ENCODE measurements around the gene PTPRN2.

The PTPRN2 gene

DNA sequence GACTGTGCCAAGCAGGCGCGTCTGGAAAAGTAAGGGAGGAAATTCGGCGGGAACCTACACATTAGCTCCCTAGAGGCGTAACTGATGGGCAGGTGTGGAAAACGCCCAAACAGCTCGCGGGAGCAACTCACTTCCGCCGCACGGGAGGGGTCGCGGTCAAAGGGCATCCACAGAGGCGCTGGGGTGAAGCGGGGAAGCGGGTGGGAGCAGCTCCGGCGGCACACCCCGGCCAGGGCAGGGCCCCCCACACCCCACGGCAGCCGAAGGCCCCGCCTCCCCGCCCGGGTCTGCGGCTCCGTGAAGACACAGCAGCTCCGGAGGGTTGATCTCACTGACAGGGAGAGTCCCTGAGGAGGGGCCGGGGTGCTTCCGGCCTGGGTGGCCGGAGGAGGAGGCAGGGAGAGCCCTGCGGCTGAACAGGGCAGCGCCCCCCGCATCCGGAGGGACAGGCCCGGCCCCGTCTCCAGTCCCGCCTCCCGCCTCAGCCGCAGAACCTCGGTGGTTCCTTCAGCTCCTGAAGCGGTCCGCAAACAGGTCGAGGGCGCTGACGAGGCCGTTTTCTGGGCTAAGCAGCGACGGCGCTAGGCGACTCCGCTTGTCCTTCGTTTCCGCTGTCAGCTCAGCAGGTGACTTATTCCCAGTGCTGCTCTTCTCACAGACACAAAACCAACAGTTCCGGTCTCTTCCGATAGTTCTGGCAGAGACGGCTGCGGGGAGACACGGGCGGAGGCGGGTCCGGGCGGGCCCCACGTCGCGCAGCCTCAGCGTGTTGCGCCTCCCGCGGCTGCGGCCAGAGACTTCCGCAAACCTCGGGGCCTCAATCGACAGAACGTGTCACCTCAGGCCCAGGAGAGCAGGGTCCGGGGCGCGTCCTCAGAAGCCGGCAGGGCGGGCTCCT is 974.7 kb downstream of the PTPRN2 start:
- DNase-seq: peak; percentile 68

DNA sequence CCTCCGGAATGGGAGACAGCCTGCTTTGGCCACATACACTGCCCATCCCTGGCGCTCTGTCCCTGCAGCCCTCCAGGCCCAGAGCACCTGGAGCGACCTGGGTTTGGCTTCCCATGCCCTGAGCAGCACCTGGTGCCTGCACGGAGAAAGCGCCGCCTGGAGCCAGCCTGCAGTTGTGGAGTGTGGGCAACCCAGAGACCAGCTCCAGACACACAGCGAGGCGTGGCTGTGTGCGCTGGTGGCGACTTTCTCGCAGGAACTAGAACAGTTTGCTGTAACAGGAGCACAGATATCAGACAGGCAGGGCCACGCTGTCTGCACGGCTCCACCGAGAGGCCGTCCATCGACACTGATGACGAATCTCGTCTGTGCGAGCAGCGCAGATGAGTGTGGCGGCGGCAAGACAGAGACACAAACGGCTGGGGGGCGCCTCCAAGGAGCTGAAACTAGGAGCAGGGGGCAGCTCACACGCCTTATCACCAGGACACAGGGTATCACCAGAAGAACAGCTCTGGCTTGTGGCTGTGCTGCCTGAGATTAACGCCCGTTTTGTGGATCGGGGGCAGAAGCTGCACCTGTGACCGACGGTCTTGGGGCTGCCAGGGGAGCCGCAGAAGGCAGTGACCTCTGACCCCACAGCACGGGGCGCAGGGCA is 975.5 kb downstream of the PTPRN2 start:
- DNase-seq: no peak

DNA sequence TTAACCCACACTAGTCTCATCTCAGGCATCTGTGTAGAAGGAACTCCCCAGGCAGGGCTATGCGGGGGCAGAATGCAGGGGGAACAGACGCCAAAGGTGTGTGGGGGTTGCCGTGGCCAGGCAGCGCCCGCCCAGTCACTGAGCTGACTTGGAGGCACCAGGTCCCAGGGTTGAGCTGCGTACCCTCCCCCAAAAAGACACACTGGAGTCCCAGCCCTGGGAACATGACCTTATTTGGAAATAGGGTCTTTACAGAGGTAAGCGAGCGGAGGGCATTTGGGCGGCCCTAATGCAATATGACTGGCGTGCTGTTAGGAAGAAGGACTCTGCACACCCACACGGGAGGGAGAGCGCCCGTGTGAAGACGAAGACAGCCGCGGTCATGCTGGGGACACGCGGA is 976.3 kb downstream of the PTPRN2 start:
- no peak for DNase-seq

GRCh38 chr7:157610671-157611295 is 976.8 kb downstream of the PTPRN2 start:
- DNase-seq: no peak

DNA sequence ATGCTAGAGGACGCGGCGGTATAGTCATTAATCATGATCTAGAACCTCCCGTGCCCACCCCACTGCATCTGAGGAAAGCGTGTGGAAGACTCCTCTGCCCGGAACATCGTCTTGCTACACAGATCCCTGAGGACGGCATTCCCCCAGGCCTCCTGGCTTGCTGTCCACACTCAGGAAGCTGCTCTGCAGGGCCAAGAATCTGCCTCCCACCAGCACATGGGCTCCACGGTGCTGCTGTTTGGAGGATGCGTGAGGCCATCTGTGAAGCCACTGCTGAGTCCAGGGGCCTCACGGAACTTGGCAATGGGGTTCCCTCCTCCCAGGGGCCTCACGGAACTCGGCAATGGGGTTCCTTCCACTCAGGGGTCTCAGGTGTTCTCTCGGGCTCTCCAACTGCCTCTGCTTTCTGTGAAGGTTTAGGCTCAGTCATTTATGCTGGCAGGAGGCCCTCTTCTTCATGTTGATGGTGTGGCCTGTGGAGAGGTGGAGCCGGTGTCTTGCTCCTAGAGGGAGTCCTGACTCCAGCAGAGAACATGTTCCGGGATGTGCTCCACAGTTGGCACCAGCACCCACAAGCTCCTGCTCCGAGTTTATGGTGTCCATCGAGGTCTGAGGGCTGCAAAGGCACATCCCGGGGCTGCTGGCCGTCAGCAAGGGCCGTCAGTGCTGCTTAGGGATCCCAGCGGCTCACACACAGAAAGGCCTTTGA is 977.5 kb downstream of the PTPRN2 start:
- DNase-seq: no peak

DNA sequence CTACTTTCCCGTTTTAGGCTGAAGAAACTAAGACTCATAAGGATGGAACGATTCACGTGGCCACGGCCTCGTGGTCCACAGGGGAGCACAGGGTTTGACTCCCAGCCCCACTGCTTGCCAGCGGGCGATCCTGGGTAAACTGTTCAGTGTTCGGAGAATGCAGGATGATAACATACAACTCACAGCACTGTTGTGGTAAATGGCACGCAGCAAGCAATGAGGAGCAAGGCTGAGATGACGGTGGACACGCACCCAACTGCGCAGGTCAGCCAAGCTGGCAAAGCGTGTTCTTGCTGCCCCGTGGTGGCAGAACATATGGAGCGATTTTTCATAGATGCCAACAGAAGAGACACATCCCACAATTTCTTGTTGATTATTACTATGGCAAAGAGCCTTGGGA is 978.1 kb downstream of the PTPRN2 start:
- DNase-seq: no peak

DNA sequence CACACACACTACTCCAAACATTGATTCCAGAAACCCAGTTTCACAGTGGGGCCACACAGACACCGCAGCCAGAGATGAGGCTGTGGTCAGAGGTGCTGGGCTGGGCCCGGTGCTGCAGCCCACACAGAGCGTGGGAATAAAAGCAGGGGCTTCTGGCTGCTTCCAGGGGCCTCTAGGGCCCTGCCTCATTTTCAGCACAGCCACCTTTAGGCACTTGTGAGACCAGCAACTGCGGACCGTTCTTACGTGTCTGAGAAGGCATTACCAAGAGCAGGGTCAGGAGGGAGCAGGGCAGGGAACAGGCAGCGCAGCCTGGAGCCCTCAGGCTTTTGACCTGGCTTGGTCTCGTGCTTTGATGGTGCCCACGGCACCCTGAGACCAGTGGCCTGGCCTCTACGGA is 980.4 kb downstream of the PTPRN2 start:
- DNase-seq: no peak

DNA sequence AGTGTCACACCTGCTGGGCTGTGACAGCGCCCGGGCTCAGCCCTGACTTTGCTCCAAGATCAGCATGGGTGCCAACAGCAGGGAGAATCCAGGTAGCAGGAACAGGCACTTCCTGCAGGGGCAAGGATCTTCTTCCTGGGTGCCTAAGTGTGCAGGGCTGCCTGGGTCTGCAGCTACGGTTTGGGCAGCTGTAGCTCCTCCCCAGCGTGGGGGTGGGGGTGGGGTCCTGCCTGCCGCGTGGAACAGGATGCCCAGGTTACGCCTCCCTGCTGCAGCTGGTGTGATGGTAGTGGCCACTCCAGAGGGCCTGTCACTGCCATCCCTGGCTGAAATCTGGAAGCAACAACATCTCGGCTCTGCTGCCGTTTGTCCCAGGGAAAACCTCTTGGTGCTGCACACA is 981.5 kb downstream of the PTPRN2 start:
- DNase-seq: no peak

DNA sequence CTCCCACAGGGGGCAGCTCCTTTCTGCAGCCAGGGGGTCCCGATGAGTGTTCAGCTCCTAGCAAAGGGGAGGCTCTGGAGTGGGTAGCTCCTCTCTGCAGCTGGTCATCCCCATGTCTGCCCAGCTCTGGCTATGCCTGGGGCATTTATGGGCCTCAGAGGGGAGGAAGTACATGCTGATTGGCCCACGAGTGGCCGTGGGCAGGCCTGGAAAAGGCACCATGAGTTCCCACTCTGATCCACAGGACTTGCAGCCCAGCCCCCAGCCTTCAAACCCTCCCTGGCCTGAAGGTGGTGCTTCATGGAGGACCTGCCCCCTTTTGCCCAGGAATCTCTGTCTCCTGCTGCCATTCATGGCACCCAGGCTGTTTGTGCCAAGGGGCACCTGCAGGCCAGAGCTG is 982.0 kb downstream of the PTPRN2 start:
- DNase-seq: no peak

- DNase-seq: no peak
Measured at GRCh38 chr7:157604661-157605381, 982.8 kb downstream of the PTPRN2 start.

DNA sequence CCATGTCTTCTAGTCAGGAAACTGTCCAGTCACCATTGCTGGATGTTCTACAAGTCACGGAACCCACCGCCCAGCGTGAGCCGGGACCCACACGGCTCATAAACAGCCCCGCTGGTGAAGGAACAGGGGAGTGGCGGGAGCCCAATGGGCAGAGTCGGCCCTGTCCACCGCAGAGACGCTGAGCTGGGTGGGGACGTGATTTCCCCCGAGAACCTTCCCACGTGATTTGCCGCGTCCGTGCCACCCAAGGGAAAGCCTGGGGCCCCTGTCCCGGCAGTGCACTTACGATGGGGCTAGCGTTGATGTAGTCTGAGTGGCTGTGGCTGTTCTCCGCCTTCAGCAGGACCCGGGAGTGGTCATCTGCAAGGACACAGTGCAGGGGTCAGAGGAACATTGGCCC is 983.9 kb downstream of the PTPRN2 start:
- no peak for DNase-seq

DNA sequence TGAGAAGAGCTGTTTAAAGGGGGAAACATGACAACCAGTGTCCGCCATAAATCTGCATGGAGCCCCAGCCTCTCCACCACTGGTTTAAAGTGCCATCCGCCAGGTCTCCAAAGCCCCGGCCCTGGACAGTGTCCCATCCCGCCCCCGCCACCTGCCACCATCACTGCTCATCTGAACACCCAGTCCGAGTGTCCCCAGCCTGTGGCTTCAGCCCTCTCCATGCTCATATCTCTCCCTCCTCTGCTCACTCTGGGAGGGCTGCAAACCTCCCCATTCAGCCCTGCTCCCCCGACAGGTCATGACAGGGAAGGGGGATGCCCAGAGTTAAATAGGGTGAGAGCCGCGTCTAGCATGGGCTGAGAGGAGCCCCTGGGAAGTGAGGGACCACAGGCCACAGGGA is 984.6 kb downstream of the PTPRN2 start:
- DNase-seq: no peak

GRCh38 chr7:157602581-157602980 is 985.0 kb downstream of the PTPRN2 start:
- no peak for DNase-seq

- DNase-seq: no peak
Measured at GRCh38 chr7:157602156-157602555, 985.5 kb downstream of the PTPRN2 start.

DNA sequence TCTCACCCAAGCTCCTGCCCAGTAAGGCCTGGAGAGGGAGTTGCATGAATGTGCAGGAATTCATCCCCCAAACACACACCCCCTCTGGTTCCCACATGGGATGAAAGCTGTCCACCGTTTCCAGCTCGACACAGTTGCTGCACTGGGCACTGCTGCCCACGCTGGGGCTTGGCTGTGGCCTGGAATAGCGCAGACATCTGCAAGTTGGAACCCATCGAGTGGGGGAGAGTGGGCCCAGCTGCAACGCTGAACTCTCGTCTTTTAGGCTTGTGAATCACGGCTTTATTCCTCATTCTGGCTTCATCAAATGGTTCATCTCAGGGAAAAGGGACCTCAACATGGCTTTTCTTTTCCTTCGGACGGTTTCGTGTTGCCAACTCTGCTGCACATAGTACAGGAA is 986.1 kb downstream of the PTPRN2 start:
- no peak for DNase-seq

- DNase-seq: no peak
Measured at GRCh38 chr7:157599491-157599890, 988.1 kb downstream of the PTPRN2 start.

- DNase-seq: no peak
Measured at GRCh38 chr7:157597562-157597961, 990.1 kb downstream of the PTPRN2 start.

GRCh38 chr7:157596881-157597280 is 990.7 kb downstream of the PTPRN2 start:
- no peak for DNase-seq

- DNase-seq: no peak
Measured at GRCh38 chr7:157596471-157596870, 991.2 kb downstream of the PTPRN2 start.

- no peak for DNase-seq
Measured at GRCh38 chr7:157596026-157596425, 991.6 kb downstream of the PTPRN2 start.

- no peak for DNase-seq
Measured at GRCh38 chr7:157595086-157595855, 992.4 kb downstream of the PTPRN2 start.

DNA sequence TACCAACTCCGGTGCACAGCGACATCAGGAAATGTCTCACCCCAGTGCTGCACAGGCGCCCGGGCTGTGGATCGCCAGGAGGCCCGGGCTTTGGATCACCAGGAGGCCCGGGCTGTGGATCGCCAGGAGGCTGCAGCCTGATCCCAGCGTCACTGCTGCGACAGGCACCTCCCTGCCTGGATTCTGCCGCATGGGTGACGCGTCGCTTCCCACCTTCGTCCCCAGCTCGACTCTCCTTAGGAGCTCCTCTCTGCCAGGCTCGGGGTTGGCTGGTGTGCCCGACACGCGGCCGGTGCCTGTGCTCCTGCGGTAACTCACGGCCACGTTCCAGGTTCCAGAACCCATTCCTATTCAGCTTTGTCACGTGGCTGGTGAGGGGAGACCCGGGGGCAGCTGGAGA is 993.3 kb downstream of the PTPRN2 start:
- DNase-seq: no peak

All from activated CD4-positive, alpha-beta T cell treated with anti-CD3 and anti-CD28 coated beads, Interleukin-2, Interleukin-6, amounts not matched to agents 100 ng/mL and 50 ng/mL, durations not matched to agents 16 hours and 8 hours (primary cell).